ENCODE measurements around the gene NEDD8.

Gene NEDD8

DNA sequence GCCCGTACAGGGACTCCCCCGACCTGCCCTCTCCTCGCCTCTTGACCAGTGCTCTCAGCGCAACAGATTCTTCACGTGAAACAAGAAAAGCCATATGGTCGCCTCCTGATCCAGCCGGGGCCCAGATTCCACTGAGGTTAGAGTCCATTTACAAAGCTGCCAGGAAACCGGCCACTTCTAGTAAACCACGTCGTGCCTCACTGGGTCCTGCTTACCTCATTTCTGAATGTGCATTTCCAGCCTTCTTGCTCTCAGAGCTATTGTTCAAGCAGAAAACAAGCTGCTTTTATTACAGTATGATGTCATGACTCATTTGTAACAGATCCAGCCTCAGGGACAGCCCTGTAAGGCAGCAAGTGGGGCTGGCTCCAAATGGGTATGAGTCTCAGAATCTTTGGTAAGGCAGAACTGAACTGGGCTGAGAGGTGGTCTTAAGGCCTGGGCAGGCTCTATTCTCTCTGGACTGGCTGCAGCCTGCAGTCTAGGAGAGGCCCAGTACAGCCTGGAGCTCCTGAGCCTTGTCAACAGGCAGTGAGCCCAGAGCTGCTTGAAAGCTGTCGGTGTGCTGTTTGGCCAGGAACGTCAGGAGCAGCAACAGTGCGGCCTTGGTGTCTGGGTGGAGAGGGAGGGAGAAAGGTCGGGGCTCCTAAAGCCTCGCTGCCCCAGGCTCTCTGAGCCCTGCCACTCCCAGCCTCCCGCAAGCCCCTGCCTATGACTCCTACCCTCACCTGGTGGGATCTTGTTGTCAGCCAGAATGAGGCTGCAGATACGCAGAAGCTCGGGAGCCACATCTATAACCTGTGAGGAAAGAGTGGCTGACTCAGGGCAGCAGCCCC lies 52.0 kb downstream of the NEDD8 start:
- ChIA-PET CTCF (interaction anchor here (0.8 to 1.7 kb wide), 2 partner anchors 19 to 122 kb away, joined by 3 to 5 read pairs; partner anchors contain the start of gene IRF9), POLR2A (interaction anchor here (1.0 to 2.0 kb wide), 6 partner anchors 10 to 86 kb away, joined by 3 to 8 read pairs (median 3); partner anchors contain the start of genes IRF9, MDP1 and PCK2)
- Histone ChIP-seq H3K9me3 (ENCODE audit: control insufficient read depth, insufficient read depth, low read depth, low read length) (no peaks in the 10 kb centered on the region), H3K36me3 (ENCODE audit: control insufficient read depth in 2 of 2, insufficient read depth in 1 of 2, low read length in 2 of 2) (peaks cover 0 to 86% of the 10 kb centered on the region in 2 experiments; a peak in 2 of 3 replicates), H3K4me1 (ENCODE audit: control insufficient read depth, insufficient read depth, low read length) (no peaks in the 10 kb centered on the region), H3K27ac (ENCODE audit: extremely low read depth, low read depth, low read length) (no peak overlapping the region; the same call in 1 of the 2 replicates), H3K4me3 (ENCODE audit: low read depth, low read length) (no peak overlapping the region)
- TF ChIP-seq ZEB2 (tag by site-specific recombination; IDR thresholded peaks at IDR 0.05) (peak; percentile 67; the same call in 1 of the 2 replicates), KLF7 (tag by site-specific recombination; IDR thresholded peaks at IDR 0.05; ENCODE audit: borderline replicate concordance) (no peak), ZNF2 (tag by site-specific recombination; IDR thresholded peaks at IDR 0.05) (0 out of 2 replicates have a peak, but pooled peaks have one; percentile 42), ZNF341 (tag by site-specific recombination; IDR thresholded peaks at IDR 0.05; ENCODE audit: low read depth) (no peak), MZF1 (tag by site-specific recombination; IDR thresholded peaks at IDR 0.05; ENCODE audit: borderline replicate concordance) (no peak), ZNF660 (tag by site-specific recombination; IDR thresholded peaks at IDR 0.05) (peak; percentile 63), ZNF629 (tag by site-specific recombination; IDR thresholded peaks at IDR 0.05) (peak; percentile 99), ZNF610 (tag by site-specific recombination; IDR thresholded peaks at IDR 0.05; ENCODE audit: borderline replicate concordance) (no peak), OSR2 (tag by site-specific recombination; IDR thresholded peaks at IDR 0.05) (peak; percentile 18; the same call in 1 of the 2 replicates), ZFP69B (tag by site-specific recombination; IDR thresholded peaks at IDR 0.05) (peak; percentile 56; the same call in 1 of the 2 replicates), ZSCAN23 (tag by site-specific recombination; IDR thresholded peaks at IDR 0.05) (no peak), ZBTB17 (tag by site-specific recombination; IDR thresholded peaks at IDR 0.05) (peak; percentile 89), ZNF473 (tag by site-specific recombination; IDR thresholded peaks at IDR 0.05) (no peak), ZNF335 (tag by site-specific recombination; conservative IDR thresholded peaks at IDR 0.05) (peak; percentile 38), ZNF157 (tag by site-specific recombination; IDR thresholded peaks at IDR 0.05) (no peak), SP7 (tag by site-specific recombination; IDR thresholded peaks at IDR 0.05) (peak; percentile 71), ZNF174 (tag by site-specific recombination; IDR thresholded peaks at IDR 0.05) (no peak), SCRT2 (tag by site-specific recombination; IDR thresholded peaks at IDR 0.05) (peak; percentile 69; the same call in 1 of the 2 replicates), ZNF184 (tag by site-specific recombination; IDR thresholded peaks at IDR 0.05) (no peak), ZNF24 (tag by site-specific recombination; IDR thresholded peaks at IDR 0.05) (0 out of 2 replicates have a peak, but pooled peaks have one; percentile 39), ZFP3 (tag by site-specific recombination; IDR thresholded peaks at IDR 0.05; ENCODE audit: low read depth) (no peak), ZNF600 (tag by site-specific recombination; IDR thresholded peaks at IDR 0.05) (peak; percentile 94), ZNF324 (tag by site-specific recombination; IDR thresholded peaks at IDR 0.05) (0 out of 2 replicates have a peak, but pooled peaks have one; percentile 39)
- TF ChIP-seq, protein P1, sequence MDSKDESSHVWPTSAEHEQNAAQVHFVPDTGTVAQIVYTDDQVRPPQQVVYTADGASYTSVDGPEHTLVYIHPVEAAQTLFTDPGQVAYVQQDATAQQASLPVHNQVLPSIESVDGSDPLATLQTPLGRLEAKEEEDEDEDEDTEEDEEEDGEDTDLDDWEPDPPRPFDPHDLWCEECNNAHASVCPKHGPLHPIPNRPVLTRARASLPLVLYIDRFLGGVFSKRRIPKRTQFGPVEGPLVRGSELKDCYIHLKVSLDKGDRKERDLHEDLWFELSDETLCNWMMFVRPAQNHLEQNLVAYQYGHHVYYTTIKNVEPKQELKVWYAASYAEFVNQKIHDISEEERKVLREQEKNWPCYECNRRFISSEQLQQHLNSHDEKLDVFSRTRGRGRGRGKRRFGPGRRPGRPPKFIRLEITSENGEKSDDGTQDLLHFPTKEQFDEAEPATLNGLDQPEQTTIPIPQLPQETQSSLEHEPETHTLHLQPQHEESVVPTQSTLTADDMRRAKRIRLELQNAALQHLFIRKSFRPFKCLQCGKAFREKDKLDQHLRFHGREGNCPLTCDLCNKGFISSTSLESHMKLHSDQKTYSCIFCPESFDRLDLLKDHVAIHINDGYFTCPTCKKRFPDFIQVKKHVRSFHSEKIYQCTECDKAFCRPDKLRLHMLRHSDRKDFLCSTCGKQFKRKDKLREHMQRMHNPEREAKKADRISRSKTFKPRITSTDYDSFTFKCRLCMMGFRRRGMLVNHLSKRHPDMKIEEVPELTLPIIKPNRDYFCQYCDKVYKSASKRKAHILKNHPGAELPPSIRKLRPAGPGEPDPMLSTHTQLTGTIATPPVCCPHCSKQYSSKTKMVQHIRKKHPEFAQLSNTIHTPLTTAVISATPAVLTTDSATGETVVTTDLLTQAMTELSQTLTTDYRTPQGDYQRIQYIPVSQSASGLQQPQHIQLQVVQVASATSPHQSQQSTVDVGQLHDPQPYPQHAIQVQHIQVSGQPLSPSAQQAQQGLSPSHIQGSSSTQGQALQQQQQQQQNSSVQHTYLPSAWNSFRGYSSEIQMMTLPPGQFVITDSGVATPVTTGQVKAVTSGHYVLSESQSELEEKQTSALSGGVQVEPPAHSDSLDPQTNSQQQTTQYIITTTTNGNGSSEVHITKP (tag by site-specific recombination; IDR thresholded peaks at IDR 0.05): 0 out of 2 replicates have a peak, but pooled peaks have one; percentile 38
- TF ChIP-seq, protein P2, sequence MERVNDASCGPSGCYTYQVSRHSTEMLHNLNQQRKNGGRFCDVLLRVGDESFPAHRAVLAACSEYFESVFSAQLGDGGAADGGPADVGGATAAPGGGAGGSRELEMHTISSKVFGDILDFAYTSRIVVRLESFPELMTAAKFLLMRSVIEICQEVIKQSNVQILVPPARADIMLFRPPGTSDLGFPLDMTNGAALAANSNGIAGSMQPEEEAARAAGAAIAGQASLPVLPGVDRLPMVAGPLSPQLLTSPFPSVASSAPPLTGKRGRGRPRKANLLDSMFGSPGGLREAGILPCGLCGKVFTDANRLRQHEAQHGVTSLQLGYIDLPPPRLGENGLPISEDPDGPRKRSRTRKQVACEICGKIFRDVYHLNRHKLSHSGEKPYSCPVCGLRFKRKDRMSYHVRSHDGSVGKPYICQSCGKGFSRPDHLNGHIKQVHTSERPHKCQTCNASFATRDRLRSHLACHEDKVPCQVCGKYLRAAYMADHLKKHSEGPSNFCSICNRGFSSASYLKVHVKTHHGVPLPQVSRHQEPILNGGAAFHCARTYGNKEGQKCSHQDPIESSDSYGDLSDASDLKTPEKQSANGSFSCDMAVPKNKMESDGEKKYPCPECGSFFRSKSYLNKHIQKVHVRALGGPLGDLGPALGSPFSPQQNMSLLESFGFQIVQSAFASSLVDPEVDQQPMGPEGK (tag by site-specific recombination; IDR thresholded peaks at IDR 0.05): peak; percentile 35; the same call in 1 of the 2 replicates
- TF ChIP-seq, protein P3, sequence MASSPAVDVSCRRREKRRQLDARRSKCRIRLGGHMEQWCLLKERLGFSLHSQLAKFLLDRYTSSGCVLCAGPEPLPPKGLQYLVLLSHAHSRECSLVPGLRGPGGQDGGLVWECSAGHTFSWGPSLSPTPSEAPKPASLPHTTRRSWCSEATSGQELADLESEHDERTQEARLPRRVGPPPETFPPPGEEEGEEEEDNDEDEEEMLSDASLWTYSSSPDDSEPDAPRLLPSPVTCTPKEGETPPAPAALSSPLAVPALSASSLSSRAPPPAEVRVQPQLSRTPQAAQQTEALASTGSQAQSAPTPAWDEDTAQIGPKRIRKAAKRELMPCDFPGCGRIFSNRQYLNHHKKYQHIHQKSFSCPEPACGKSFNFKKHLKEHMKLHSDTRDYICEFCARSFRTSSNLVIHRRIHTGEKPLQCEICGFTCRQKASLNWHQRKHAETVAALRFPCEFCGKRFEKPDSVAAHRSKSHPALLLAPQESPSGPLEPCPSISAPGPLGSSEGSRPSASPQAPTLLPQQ (tag by site-specific recombination; IDR thresholded peaks at IDR 0.05): peak; percentile 71
- TF ChIP-seq, protein P4, sequence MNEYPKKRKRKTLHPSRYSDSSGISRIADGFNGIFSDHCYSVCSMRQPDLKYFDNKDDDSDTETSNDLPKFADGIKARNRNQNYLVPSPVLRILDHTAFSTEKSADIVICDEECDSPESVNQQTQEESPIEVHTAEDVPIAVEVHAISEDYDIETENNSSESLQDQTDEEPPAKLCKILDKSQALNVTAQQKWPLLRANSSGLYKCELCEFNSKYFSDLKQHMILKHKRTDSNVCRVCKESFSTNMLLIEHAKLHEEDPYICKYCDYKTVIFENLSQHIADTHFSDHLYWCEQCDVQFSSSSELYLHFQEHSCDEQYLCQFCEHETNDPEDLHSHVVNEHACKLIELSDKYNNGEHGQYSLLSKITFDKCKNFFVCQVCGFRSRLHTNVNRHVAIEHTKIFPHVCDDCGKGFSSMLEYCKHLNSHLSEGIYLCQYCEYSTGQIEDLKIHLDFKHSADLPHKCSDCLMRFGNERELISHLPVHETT (tag by site-specific recombination; IDR thresholded peaks at IDR 0.05): 0 out of 2 replicates have a peak, but pooled peaks have one; percentile 51
- TF ChIP-seq, protein P5, sequence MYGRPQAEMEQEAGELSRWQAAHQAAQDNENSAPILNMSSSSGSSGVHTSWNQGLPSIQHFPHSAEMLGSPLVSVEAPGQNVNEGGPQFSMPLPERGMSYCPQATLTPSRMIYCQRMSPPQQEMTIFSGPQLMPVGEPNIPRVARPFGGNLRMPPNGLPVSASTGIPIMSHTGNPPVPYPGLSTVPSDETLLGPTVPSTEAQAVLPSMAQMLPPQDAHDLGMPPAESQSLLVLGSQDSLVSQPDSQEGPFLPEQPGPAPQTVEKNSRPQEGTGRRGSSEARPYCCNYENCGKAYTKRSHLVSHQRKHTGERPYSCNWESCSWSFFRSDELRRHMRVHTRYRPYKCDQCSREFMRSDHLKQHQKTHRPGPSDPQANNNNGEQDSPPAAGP (tag by site-specific recombination; IDR thresholded peaks at IDR 0.05): peak; percentile 58; the same call in 1 of the 2 replicates

All from HEK293 (cell line).